SKM-1 (cell line): ENCODE measurements around the gene RPL41.
A peak's percentile ranks its signal among the peaks of the same experiment; 100 is the strongest.
"Not testable (repeated sequence)": the region's sequence is repeated elsewhere in the genome, so short reads cannot be mapped to it uniquely, and the experiment has no call there.

Source experiments
- DNase-seq: peaks from one replicate; lab custom pipeline; 2025; ENCODE audit not compliant: unreplicated experiment; lab: John Stamatoyannopoulos, UW

Gene RPL41

DNA sequence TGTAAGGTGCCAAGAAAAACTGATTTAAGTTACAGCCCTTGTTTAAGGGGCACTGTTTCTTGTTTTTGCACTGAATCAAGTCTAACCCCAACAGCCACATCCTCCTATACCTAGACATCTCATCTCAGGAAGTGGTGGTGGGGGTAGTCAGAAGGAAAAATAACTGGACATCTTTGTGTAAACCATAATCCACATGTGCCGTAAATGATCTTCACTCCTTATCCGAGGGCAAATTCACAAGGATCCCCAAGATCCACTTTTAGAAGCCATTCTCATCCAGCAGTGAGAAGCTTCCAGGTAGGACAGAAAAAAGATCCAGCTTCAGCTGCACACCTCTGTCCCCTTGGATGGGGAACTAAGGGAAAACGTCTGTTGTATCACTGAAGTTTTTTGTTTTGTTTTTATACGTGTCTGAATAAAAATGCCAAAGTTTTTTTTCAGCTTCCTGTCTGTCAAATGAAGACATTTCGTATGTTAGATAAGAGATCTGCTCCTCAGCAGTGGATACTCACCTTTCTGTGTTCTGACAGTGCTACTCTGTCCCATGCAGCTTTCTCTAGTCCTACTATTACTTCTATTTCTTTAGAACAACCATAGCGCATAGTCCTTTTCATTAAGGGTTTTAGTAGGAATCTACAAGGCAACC, 13.2 kb upstream of the RPL41 start:
- DNase-seq: no peak

DNA sequence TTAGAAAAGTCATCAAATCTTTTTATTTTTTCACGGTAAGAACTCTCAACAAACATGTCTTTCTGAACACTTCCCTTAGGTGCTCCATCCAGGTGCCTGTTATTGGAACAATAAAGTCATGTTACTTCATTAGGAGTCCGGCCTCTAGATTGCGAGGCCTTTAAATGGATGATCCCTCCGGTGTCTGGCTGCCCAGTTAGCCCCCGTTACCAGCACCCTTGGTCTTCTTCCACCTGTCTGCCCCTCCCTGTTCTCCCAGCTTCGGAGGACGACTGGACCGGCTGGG, 12.7 kb upstream of the RPL41 start:
- no peak for DNase-seq

DNA sequence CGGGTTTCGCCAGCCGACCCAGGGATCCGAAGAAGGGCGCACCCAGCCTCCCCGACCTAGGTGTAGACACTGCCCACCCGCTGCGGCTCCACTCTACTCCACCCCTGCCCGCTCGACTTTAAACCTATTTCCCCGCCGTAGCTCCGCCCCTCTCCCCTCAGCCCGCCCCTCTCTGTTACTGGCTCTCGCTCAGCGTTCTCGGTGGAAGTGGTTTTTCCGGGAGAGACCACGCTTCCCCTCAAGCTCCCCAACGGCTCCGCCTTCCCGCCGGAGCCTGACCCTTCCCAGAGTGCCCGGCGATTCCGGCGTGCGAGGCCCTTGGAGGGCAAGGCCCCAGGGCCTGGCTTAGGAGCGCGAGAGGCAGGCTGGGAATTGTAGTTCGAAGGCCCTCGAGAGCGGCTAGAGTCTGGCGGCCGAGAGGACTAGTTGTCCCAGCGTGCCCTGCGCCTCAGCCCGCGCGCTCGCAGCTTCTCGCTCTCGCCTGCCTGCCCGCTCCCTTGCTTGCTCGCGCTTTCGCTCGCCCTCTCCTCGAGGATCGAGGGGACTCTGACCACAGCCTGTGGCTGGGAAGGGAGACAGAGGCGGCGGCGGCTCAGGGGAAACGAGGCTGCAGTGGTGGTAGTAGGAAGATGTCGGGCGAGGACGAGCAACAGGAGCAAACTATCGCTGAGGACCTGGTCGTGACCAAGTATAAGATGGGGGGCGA, 12.2 kb upstream of the RPL41 start, which contains the start of gene PA2G4:
Gene PA2G4 (plus strand): TSS at position 451 of the 706 bp plus-strand sequence. CDS start 179 bp downstream, at position 630.
- peak; percentile 90 for DNase-seq

DNA sequence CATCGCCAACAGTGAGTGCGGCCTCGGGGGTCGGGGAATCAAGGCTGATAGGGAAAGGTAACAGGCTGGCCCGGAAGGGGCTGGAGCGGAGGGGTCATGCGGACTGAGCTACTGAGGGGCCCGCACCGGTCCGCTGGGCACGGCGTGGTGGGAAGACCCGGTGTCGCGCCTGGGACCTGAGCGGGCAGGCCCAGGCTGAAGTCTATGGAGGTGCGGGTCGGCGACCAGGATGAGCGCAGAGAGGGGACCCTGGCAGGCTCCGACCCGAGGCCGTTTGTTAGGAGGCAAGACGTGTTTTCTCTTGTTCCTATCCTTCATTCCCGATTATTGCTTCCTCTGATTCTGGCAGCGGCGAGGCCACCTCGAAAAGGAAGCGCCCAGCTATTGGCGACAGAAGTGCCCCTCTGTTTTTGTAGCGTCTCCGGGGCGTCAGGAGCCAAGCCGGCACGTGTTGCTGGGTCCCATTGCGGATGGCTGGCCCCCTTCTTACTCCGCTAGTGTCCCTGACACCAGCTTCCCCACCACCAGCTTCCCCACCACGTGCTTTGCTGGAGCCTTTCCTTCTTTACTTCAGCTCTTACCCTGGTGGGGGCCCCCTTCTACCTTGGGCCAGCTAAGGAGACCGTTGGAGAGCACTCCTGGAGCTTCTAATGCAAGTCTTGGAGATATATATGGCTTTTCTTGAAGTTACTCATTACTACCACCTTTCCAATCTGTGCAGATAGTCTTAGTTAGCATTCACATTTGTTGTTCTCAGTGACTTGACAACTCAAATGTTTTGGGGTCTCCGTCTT, 11.4 kb upstream of the RPL41 start:
- no peak for DNase-seq

DNA sequence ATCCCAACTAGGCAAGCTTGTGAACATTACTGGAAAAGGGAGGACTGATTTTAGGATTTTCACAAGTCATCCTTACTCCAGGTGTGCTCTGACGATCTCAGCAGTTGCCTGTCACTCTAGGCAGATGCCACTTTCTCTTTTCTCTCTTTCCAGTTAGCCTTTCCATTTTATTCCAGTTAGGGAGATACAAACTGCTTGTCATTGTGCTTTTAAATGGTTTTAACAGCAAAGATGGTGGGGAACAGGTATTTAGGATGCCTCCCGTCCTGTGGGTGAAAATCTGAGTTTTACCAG, 10.9 kb upstream of the RPL41 start:
- DNase-seq: no peak

DNA sequence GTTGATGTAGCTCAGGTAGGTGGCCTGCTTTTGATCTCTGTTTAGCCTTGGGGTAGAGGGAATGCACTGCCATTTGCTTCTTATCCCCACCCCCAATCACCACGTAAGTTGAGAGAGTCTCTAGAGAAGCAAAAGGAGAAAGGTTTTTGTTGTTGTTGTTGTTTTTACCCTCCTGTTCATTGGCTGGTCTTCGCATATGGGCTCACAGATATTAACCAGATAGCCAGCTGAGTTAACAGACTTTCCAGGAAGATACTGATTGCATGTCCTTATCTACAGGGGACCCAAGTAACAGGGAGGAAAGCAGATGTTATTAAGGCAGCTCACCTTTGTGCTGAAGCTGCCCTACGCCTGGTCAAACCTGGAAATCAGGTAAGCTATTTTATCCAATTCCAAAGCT, 9.2 kb upstream of the RPL41 start:
- DNase-seq: no peak

DNA sequence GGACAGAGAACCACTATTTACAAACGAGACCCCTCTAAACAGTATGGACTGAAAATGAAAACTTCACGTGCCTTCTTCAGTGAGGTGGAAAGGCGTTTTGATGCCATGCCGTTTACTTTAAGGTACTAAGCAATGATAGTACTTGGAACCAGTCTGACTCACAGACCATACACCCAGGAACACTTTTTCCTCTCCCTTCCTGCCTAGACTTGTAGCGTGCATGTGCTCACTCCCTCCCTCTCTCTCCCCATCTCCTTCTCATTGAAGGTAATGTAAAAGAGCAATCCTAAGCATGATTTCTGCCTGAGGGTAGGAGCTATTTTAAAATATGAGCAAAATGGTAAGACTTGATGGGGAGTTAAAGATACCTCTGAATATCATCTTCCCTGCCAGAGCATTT, 5.9 kb upstream of the RPL41 start:
- no peak for DNase-seq

DNA sequence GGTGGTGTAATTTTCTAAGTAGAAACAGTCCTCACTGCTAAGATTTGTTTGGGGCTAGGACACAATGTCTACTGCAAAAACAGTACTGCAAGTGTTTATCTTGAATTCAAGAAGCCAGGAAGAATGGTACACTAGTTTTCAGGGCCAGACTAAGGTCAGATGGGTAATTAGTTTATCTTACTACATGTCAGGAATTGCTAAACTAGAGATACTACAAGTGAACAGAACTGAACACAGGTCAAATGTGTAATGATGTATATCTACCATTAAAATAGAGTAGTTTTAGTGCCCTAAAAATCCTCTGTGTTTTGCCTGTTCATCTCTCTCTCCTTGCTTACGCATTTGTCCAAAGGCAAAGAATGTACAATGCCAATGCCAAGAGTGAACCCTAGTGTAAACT, 2.3 kb upstream of the RPL41 start:
- DNase-seq: no peak

DNA sequence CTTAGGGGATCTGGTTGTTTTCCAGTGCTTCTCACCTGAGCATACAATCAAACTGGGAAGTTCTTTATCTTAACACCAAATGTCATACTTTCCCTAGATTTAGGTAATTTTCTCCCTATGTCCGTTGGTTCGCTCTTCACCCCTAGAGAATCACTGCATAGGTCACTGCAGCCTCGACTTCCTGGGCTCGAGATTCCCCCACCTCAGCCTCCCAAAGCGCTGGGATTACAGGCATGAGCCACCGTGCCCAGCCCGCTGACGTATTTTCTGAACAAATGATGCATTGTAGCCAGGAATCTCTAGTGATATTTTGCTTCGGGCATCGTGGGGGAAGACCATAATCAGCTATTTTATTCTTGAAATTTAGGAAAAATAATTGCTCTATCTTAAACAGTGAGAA, 1.1 kb upstream of the RPL41 start:
- DNase-seq: no peak

DNA sequence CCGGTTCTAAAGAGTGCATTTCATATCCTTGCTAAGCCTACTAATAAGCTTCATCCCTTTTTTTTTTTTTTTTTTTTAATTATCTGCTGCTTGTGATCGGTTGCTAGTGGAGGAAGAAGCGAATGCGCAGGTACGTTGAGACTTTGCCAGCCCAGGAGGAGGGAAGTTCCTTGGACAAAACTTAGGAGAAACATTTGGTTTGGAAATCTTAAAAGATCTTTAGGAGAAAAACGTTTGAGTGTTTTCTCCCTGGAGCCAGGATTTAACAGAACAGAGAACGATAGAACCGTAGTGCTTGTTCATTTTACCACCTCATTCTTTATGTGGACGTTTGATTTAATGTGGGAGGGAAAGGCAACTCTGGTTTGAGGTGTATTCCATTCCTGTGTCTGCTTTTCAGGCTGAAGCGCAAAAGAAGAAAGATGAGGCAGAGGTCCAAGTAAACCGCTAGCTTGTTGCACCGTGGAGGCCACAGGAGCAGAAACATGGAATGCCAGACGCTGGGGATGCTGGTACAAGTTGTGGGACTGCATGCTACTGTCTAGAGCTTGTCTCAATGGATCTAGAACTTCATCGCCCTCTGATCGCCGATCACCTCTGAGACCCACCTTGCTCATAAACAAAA, 761 bp downstream of the RPL41 start:
- not testable (repeated sequence) for DNase-seq

DNA sequence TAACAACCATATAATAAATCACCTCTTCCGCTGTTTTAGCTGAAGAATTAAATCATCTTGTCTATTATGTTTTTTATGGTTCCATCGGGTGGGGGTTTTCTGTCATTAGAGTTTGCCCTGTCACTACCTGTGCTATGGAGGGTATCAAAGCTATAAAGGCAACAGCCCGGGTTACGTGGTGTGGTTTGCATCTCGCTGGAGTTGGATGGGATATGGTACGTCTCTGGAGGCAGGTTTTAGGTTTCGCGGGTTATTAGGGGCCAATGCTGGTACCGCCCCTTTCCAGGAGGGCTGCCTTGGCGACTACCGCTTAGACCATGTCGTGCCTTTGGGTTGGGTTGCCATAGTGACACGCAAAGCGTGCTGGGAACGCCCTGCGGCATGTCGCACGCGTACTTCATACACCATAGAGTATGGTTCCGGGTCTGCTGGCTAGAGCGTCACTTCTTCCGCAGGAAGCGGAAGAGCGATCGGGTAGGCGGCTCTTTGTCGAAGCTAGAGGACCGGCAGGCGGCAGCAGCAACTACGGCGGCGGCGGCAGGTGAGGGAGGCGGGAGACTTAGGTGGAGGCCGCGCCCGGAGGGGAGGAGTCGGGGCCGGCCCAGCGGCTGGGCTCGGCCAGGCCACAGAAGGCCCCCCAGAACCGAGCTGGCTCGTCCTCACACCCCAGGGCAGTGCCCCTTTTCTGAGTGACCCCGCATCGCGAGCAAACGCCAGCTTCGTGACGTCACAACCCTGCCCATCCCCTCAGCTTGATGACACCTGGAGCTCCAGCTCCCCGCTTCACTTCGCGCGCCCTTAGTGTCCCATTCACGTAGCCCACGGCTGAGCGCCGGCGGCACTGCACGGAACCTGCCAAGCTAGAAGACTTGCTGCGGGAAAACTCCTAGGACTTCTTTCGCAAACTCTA, 1.6 kb downstream of the RPL41 start, which contains the start of gene ZC3H10:
Gene ZC3H10 (plus strand): TSS at position 489 of the 910 bp plus-strand sequence. CDS start 2,297 bp downstream, outside the sequence.
- peak; percentile 84 for DNase-seq

DNA sequence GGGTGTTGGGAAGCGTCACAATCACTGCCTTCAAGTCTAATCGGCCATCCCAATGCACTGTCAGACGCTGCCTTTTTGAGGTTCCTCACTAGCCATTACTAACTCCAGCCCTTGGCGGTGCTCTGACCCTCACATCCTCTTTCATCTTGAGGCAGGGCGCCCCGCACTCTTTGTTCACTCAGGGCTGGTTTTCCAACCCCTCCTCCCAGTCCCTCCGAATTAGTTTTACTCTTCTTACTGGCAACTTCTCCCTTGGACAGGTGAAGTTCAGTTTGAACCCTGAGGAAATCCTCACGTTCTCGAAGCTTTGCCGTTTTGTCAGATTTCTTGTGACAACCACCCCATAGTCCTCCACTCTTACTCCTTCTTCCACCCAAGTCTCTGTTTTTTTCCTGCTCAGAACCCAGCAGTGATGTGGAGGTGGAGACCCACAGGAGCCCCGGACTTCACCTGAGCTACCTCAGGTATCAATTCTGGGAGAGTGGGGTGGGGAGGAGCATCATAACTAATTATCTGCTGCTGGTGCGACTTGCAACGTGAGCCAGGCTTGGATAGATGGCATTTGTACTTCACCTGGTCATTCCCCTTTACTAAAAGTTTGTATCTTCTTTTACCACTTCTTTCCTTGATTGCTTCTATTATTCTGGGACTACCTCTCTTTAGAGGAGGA, 2.4 kb downstream of the RPL41 start:
- DNase-seq: no peak

DNA sequence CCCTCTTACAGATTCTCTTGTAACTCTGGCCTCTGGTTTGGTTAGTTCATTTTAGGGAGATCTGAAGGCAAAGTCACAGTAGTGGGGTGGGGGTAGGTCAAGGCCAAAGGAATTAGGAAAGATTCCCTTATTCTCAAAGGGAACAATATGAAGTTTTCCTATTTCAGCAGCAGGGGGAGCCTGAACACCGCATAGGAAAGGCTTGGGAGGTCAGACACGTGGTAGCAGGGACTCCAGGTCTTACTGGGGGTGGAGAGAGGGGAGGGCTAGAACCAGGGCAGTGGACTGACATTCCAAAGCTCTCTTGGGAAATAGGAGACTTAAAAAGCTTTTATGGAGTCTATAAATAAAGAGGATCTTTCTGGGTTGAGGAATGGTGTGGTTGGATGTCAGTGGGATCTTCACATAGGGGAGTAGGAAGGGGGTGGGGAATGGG, 2.9 kb downstream of the RPL41 start:
- DNase-seq: peak; percentile 18

DNA sequence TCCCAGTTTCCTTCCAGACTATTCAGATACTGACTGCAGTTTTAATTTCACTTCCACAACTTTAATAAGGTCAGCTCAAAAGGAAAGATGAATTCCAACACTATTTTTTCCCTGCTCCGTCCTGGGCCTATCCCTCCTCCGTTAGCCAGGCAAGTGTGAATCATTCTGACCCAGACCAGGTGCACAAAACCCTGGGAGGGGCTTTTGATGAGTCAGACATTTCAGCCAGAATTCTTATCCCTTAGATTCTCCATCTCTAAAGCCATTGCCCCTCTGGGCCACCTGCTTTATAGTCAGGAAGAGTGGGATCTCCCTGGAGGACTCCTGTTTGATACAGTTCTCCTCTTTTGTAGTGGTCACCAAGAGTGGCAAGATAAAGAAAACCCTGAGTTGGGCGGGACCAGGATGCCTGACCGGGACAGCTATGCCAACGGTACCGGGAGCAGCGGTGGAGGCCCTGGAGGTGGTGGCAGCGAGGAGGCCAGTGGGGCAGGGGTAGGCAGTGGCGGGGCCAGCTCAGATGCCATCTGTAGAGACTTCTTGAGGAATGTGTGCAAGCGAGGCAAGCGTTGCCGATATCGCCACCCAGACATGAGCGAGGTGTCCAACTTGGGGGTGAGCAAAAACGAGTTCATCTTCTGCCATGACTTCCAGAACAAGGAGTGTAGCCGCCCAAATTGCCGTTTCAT, 3.9 kb downstream of the RPL41 start:
- no peak for DNase-seq

DNA sequence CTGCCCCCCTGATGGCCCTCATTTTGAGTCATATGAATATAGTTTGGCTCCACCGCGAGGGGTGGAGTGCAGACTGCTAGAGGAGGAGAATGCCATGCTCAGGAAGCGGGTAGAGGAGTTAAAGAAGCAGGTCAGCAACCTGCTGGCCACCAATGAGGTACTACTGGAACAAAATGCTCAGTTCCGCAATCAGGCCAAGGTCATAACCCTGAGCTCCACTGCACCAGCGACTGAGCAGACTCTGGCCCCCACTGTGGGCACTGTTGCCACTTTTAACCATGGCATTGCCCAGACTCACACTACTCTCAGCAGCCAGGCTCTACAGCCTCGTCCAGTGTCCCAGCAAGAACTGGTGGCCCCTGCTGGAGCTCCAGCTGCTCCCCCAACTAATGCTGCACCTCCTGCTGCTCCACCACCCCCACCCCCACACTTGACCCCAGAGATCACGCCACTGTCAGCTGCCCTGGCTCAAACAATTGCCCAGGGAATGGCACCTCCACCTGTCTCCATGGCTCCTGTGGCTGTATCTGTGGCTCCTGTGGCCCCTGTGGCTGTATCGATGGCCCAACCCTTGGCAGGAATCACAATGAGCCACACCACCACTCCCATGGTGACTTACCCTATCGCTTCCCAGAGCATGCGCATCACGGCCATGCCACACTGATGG, 4.9 kb downstream of the RPL41 start:
- no peak for DNase-seq

DNA sequence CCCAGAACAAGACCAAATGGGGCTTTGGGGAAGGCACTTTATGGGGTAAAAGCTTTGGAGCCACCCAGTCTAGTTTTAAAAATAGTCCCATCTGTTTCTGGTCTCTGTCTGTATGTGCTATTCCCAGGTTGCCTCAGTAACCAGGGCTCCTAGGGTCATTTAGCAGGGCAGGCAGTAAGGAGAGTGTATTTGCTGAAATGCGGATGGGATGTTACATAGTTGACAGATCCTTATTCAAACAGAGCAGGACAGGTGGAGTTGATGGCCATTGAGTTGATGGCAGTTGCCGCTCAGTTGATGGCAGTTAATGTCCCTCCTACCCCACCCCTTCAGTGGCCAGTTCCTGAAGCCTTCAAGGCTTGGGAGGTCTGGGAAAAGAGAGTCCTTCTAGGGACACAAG, 6.2 kb downstream of the RPL41 start:
- DNase-seq: no peak

DNA sequence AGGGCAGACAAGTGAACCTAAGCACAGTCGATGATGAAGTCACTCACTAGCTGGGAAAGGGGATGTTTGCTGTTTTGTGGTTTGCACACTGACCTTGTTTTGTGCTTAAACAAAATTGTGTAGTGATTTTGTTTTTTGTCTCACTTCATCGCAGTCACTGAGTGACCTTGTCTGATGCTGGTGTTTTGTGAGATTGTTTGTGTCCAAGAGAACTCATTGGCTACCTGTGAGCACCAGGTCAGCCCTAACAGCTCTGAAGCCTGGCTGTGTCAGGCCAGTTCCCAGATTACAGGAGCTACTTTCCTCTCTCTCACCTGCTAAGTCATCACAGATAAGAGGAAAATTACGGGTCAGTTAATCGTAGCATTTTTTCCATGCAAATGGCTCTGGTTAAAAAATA, 7.7 kb downstream of the RPL41 start:
- no peak for DNase-seq

DNA sequence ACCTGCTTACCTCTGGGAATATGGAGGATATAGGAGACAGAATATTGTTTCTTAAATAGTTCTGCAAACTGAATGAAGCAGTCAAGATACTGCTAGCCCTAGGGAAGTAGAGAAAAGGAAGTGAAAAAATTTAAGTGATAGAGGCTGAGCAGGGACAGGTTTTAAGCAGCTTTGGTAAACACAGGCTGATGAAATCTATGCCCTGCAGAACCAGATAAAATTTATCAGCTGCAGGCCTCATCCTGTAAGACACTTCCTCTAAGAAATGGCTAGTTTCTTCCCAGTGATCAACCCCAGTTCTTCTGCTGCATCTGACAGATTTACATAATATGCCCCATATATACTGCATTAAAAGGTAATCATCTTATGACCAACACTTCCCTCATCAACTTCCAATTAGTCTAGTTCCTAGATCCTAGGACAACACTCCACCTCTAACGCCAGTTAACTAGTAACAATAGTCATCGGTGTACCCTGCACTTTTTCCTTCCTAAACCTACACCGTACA, 10.4 kb downstream of the RPL41 start:
- no peak for DNase-seq

DNA sequence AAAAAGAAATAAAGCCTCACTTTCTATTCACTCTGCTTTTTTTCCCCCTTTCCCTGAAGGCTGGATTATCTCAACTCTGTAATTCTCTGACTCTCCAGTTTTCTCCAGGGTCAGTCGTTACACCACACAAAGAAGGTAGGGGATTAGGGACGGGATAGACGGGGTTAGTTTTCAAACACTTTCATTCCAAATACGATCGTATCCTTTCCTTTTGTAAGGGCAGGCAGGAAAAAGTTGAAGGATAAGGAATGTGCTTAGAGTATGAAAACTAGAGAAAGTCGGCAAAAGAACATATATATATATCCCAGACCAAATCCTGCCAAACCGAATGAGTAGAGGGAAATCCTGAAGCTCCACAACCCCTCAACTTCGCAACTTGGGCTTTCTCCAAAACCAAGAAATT, 11.1 kb downstream of the RPL41 start:
- no peak for DNase-seq
